PC-3 (cell line): ENCODE results near the gene DGKB. TPM values are rescaled to one million over a fixed set of nuclear protein-coding genes. Genes with fewer than 3 reads are reported as not detected.

Experiments
- ATAC-seq: fragments of 200-7000 bp; cut with Tn5 transposase; 2 replicates; pipeline ENCODE4 v1.9.1; 2020; ENCODE audit warnings: mild to moderate bottlenecking, moderate library complexity
- BruUV-seq: library from RNA; stranded (reverse); fragments of 400-500 nt; replicated peaks from 2 replicates; lab custom pipeline; 2021; lab: Mats Ljungman, UMichigan
- CTCF ChIA-PET: fragments of 300-600 bp; sonication (Branson Sonifier 250); formaldehyde crosslinking; loops from one replicate; lab custom pipeline; 2022; ENCODE audit warnings: antibody characterized with exemption; lab: Charles Lee
- POLR2A ChIA-PET: fragments of 300-600 bp; sonication (Branson Sonifier 250); formaldehyde crosslinking; loops from one replicate; lab custom pipeline; 2022; ENCODE audit warnings: antibody characterized with exemption; ENCODE audit not compliant: unreplicated experiment; lab: Charles Lee
- DNase-seq: peaks from one replicate; pipeline ENCODE4 v3.0.0-alpha.2; 2015
- H2AFZ ChIP-seq: fragments of 300-600 bp; sonication (generic); 2 replicates; pipeline ENCODE4 v1.6.0; 2016; ENCODE audit warnings: antibody characterized with exemption, low read length
- H3F3A ChIP-seq: fragments of 300-600 bp; sonication (generic); one replicate; pipeline ENCODE4 v1.6.0; 2017; ENCODE audit warnings: antibody characterized with exemption, low read length, control low read depth, mild to moderate bottlenecking; ENCODE audit not compliant: unreplicated experiment
- H3K27ac ChIP-seq: fragments of 300-600 bp; sonication (generic); 2 replicates; pipeline ENCODE4 v1.5.1; 2016; ENCODE audit warnings: mild to moderate bottlenecking, low read length
- H3K27me3 ChIP-seq: fragments of 300-600 bp; sonication (generic); 2 replicates; pipeline ENCODE4 v1.6.1; 2016; ENCODE audit warnings: low read length, mixed read lengths
- H3K36me3 ChIP-seq: fragments of 300-600 bp; sonication (generic); 2 replicates; pipeline ENCODE4 v1.6.1; 2016; ENCODE audit warnings: low read depth, mixed run types, low read length, mixed read lengths
- H3K4me1 ChIP-seq: fragments of 300-600 bp; sonication (generic); 2 replicates; pipeline ENCODE4 v1.5.1; 2016; ENCODE audit warnings: low read length; ENCODE audit not compliant: insufficient read depth
- H3K4me2 ChIP-seq: fragments of 300-600 bp; sonication (generic); 2 replicates; pipeline ENCODE4 v1.6.0; 2016; ENCODE audit warnings: low read length
- H3K4me3 ChIP-seq: fragments of 300-600 bp; sonication (generic); 2 replicates; pipeline ENCODE4 v1.5.1; 2016; ENCODE audit warnings: mild to moderate bottlenecking, low read length, mixed read lengths
- H3K79me2 ChIP-seq: fragments of 300-600 bp; sonication (generic); 2 replicates; pipeline ENCODE4 v1.6.1; 2017; ENCODE audit warnings: low read length, mixed read lengths
- H3K9ac ChIP-seq: fragments of 300-600 bp; sonication (generic); 2 replicates; pipeline ENCODE4 v1.6.0; 2016; ENCODE audit warnings: mild to moderate bottlenecking, low read length
- H3K9me2 ChIP-seq: fragments of 300-600 bp; sonication (generic); replicated peaks from 2 replicates; pipeline ENCODE4 v1.6.1; 2016; ENCODE audit warnings: mixed run types, low read length, mixed read lengths
- H3K9me3 ChIP-seq: fragments of 300-600 bp; sonication (generic); 2 replicates; pipeline ENCODE4 v1.6.1; 2016; ENCODE audit warnings: low read length, mixed read lengths
- H4K20me1 ChIP-seq: fragments of 300-600 bp; sonication (generic); 2 replicates; pipeline ENCODE4 v1.6.1; 2016; ENCODE audit warnings: low read length, mixed read lengths
- EZH2 ChIP-seq: fragments of 300-600 bp; sonication (generic); IDR thresholded peaks from one replicate; pipeline ENCODE4 v1.6.1; 2017; ENCODE audit warnings: antibody characterized with exemption, mild to moderate bottlenecking, low read length; ENCODE audit not compliant: unreplicated experiment
- EZH2phosphoT487 ChIP-seq: fragments of 300-600 bp; sonication (generic); IDR thresholded peaks from 2 replicates; pipeline ENCODE4 v1.6.1; 2018; ENCODE audit warnings: mild to moderate bottlenecking, antibody characterized with exemption, low read length, borderline replicate concordance
- intact Hi-C: fragments of 100-400 bp; cut with micrococcal nuclease; formaldehyde crosslinking; loops from 2 replicates; pipeline ENCODE4 v1.9.0; 2023
- total RNA-seq: library from RNA; depleted of rRNA; stranded (reverse); fragments of >200 nt; gene quantifications from 2 replicates; pipeline ENCODE4 v1.2.3, GENCODE V29; 2014
- TF ChIP-seq, protein P1 (sequence below): fragments of 300-600 bp; sonication (generic); conservative IDR thresholded peaks from 2 replicates; pipeline ENCODE4 v1.5.1; 2017; ENCODE audit warnings: antibody characterized with exemption, low read depth, mild to moderate bottlenecking, low read length

DGKB gene
- total RNA-seq, 1 experiment from 2014 or later: 0.15 TPM

DNA sequence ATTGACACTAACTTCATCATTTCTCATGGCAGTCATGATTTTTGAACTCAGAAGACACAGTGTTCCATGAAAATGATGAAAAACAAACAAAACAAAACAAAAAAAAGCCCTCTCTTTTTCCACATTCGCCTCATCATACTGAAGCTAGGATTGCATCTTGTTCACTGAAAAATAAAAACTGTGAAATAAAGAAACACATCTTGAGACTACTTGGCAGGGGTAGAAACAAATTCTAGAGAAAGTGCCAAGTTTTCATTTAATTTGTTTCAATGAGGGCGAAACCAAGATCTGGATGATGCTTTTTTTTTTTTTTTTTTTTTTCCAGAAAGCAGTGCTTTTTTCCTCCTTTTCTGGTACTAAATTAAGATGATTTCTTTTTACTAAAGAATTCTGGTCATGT lies 562.7 kb downstream of the DGKB start:
- no peaks in the 10 kb centered on the region for H3F3A ChIP-seq
- POLR2A ChIA-PET: no interaction called here
- H3K27ac ChIP-seq: no peak overlapping the region
- H3K27me3 ChIP-seq: no peaks in the 10 kb centered on the region
- BruUV-seq: no TSS peak
- intact Hi-C loops: no loop called here
- TF ChIP-seq, protein P1, sequence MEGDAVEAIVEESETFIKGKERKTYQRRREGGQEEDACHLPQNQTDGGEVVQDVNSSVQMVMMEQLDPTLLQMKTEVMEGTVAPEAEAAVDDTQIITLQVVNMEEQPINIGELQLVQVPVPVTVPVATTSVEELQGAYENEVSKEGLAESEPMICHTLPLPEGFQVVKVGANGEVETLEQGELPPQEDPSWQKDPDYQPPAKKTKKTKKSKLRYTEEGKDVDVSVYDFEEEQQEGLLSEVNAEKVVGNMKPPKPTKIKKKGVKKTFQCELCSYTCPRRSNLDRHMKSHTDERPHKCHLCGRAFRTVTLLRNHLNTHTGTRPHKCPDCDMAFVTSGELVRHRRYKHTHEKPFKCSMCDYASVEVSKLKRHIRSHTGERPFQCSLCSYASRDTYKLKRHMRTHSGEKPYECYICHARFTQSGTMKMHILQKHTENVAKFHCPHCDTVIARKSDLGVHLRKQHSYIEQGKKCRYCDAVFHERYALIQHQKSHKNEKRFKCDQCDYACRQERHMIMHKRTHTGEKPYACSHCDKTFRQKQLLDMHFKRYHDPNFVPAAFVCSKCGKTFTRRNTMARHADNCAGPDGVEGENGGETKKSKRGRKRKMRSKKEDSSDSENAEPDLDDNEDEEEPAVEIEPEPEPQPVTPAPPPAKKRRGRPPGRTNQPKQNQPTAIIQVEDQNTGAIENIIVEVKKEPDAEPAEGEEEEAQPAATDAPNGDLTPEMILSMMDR: no peak
- TF ChIP-seq EZH2phosphoT487 (no peak), EZH2 (no peak)
- H3K4me3 ChIP-seq: no peak overlapping the region
- H3K36me3 ChIP-seq: no peaks in the 10 kb centered on the region
- H2AFZ ChIP-seq: no peak overlapping the region
- H3K9me2 ChIP-seq: no peaks in the 10 kb centered on the region
- no peak overlapping the region for H3K4me2 ChIP-seq
- no peaks in the 10 kb centered on the region for H3K79me2 ChIP-seq
- DNase-seq (no peak), ATAC-seq (no peak)
- H4K20me1 ChIP-seq: no peaks in the 10 kb centered on the region
- no peak overlapping the region for H3K9ac ChIP-seq
- CTCF ChIA-PET: no interaction called here
- no peaks in the 10 kb centered on the region for H3K4me1 ChIP-seq
- H3K9me3 ChIP-seq: no peaks in the 10 kb centered on the region

DNA sequence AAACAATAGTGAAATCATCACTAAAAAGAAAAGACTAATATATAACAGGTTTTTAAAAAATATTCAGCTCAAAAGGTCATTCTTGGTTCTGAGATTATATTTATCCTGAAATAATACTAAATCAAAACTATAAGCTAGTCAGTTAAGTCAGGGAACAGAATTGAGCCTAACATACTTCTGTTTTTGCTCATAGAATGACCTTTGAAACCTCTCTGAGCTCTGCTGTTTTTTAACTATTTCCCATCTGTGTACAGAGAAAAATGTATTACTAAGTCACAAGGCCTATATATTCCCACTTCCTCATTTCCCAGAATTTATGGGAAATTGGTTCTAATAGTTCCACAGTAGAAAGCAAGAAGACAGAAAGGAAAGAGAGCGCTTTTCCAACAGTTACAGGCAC lies 566.3 kb downstream of the DGKB start:
- Histone ChIP-seq H3K4me3 (no peak overlapping the region), H3K27ac (no peak overlapping the region), H3K27me3 (no peaks in the 10 kb centered on the region), H3K9ac (no peak overlapping the region), H3K9me3 (no peaks in the 10 kb centered on the region), H3K4me1 (no peaks in the 10 kb centered on the region), H3K79me2 (no peaks in the 10 kb centered on the region), H3K36me3 (no peaks in the 10 kb centered on the region), H3K4me2 (no peak overlapping the region), H4K20me1 (no peaks in the 10 kb centered on the region), H3K9me2 (no peaks in the 10 kb centered on the region), H2AFZ (no peak overlapping the region), H3F3A (no peaks in the 10 kb centered on the region)
- CTCF ChIA-PET: no interaction called here
- DNase-seq (no peak), ATAC-seq (no peak)
- TF ChIP-seq, protein P1: no peak
- TF ChIP-seq EZH2phosphoT487 (no peak), EZH2 (no peak)
- no TSS peak for BruUV-seq
- POLR2A ChIA-PET: no interaction called here
- intact Hi-C loops: no loop called here

DNA sequence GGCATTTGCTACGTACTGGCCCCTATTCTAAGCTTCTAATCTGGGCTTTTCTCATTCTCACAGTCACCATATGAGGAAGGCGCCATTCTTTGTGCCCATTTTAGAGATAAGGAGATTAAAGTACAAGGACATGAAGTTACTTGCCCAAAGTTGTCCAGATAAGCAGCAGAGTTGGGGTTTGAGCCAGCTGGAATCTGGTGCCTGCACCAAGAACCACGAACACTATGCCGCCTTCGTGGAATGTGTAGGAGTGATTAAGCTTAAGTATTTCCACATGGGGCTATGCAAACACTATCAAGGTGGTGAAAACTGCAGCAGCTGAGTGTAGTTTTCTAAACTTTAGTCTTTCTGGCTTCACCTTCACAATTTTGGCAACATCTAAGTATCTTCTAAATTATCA lies 570.4 kb downstream of the DGKB start:
- no peaks in the 10 kb centered on the region for H3K79me2 ChIP-seq
- H3K4me3 ChIP-seq: no peak overlapping the region
- no peak overlapping the region for H3K9ac ChIP-seq
- H2AFZ ChIP-seq: no peak overlapping the region
- no TSS peak for BruUV-seq
- H3K9me3 ChIP-seq: no peaks in the 10 kb centered on the region
- TF ChIP-seq EZH2 (no peak), EZH2phosphoT487 (no peak)
- TF ChIP-seq, protein P1: no peak
- H3F3A ChIP-seq: no peaks in the 10 kb centered on the region
- no peaks in the 10 kb centered on the region for H3K4me1 ChIP-seq
- intact Hi-C loops: no loop called here
- no peak overlapping the region for H3K27ac ChIP-seq
- ChIA-PET POLR2A (no interaction called here), CTCF (no interaction called here)
- H3K36me3 ChIP-seq: no peaks in the 10 kb centered on the region
- DNase-seq (no peak), ATAC-seq (no peak)
- H3K9me2 ChIP-seq: no peaks in the 10 kb centered on the region
- no peaks in the 10 kb centered on the region for H3K27me3 ChIP-seq
- H4K20me1 ChIP-seq: no peaks in the 10 kb centered on the region
- no peak overlapping the region for H3K4me2 ChIP-seq
